A673 (cell line): Measurements from ENCODE around the gene EGFL8.
"Not testable (repeated sequence)": the region's sequence is repeated elsewhere in the genome, so short reads cannot be mapped to it uniquely, and the experiment has no call there.

Experiments
- EZH2 ChIP-seq: fragments of 200-600 bp; sonication (generic); IDR thresholded peaks from 2 replicates; pipeline ENCODE4 v1.6.1; 2017; ENCODE audit warnings: borderline replicate concordance, low read depth, mild to moderate bottlenecking, mixed read lengths, antibody characterized with exemption, low read length; ENCODE audit not compliant: poor library complexity, severe bottlenecking
- TF ChIP-seq, protein P1 (sequence below): fragments of 300-800, 200-600 bp; sonication (generic); conservative IDR thresholded peaks from 2 replicates; pipeline ENCODE4 v1.5.1; 2017; ENCODE audit warnings: low read depth, mild to moderate bottlenecking, antibody characterized with exemption, low read length, moderate library complexity, mixed read lengths

DNA sequence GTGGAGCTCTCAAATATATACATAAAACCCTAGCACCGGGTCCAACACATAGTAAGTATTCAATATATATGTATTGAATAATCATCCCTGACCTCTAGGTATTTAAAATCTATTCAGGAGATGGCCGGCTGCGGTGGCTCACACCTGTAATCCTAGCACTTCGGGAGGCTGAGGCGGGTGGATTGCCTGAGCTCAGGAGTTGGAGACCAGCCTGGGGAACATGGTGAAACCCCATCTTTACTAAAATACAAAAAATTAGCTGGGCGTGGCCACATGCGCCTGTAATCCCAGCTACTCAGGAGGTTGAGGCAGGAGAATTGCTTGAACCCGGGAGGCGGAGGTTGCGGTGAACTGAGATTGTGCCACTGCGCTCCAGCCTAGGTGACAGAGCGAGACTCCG, 28.7 kb downstream of the EGFL8 start:
- TF ChIP-seq, protein P1, sequence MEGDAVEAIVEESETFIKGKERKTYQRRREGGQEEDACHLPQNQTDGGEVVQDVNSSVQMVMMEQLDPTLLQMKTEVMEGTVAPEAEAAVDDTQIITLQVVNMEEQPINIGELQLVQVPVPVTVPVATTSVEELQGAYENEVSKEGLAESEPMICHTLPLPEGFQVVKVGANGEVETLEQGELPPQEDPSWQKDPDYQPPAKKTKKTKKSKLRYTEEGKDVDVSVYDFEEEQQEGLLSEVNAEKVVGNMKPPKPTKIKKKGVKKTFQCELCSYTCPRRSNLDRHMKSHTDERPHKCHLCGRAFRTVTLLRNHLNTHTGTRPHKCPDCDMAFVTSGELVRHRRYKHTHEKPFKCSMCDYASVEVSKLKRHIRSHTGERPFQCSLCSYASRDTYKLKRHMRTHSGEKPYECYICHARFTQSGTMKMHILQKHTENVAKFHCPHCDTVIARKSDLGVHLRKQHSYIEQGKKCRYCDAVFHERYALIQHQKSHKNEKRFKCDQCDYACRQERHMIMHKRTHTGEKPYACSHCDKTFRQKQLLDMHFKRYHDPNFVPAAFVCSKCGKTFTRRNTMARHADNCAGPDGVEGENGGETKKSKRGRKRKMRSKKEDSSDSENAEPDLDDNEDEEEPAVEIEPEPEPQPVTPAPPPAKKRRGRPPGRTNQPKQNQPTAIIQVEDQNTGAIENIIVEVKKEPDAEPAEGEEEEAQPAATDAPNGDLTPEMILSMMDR: not testable (repeated sequence)
- TF ChIP-seq EZH2: not testable (repeated sequence)
